Heart left ventricle (tissue), 16 donors: Measurements from ENCODE around the gene LCN1. TPM values are rescaled to one million over a fixed set of nuclear protein-coding genes. Genes with fewer than 3 reads are reported as not detected.

Experiments used
- ATAC-seq, 4 donors: fragments of 200-7000 bp; cut with Tn5 transposase; one replicate each; pipeline ENCODE4 v1.9.1; 2020 to 2022; ENCODE audit warnings: moderate library complexity in 4 of 4, mild to moderate bottlenecking in 3 of 4, moderate number of reproducible peaks in 1 of 4
- DNase-seq, 5 donors: peaks; one replicate each; pipeline ENCODE4 v3.0.0-alpha.2; 2020
- H3K27ac ChIP-seq, 12 donors: fragments of 200-600 bp; sonication (generic) in 4 of 12; one replicate each; pipeline versions ENCODE4 v1.5.0 to v1.8.0; 2016 to 2022; ENCODE audit warnings: mild to moderate bottlenecking in 2 of 12
- H3K27me3 ChIP-seq, 9 donors: fragments of 200-600 bp; sonication (generic) in 2 of 9; one replicate each; pipeline versions ENCODE4 v1.5.1 to v1.8.0; 2016 to 2022; ENCODE audit warnings: mild to moderate bottlenecking in 3 of 9
- H3K36me3 ChIP-seq, 9 donors: fragments of 200-600 bp; sonication (generic) in 2 of 9; one replicate each; pipeline versions ENCODE4 v1.5.0 to v1.8.0; 2018 to 2022; ENCODE audit warnings: mild to moderate bottlenecking in 2 of 9
- H3K4me1 ChIP-seq, 12 donors: fragments of 200-600 bp; sonication (generic) in 4 of 12; one replicate each; pipeline versions ENCODE4 v1.5.0 to v1.8.0; 2016 to 2022; ENCODE audit warnings: mild to moderate bottlenecking in 3 of 12
- H3K4me3 ChIP-seq, 12 donors: fragments of 200-600 bp; sonication (generic) in 4 of 12; one replicate each; pipeline versions ENCODE4 v1.5.0 to v1.8.0; 2017 to 2022; ENCODE audit warnings: mild to moderate bottlenecking in 9 of 12, moderate library complexity in 4 of 12
- H3K9me3 ChIP-seq, 12 donors: fragments of 200-600 bp; sonication (generic) in 4 of 12; one replicate each; pipeline versions ENCODE4 v1.5.0 to v1.8.0; 2016 to 2022; ENCODE audit warnings: mild to moderate bottlenecking in 1 of 12
- CTCF ChIP-seq, 12 donors: fragments of 200-600 bp; sonication (generic) in 4 of 12; IDR thresholded peaks; one replicate each; pipeline versions ENCODE4 v1.5.0 to v1.8.0; 2018 to 2022; ENCODE audit warnings: antibody characterized with exemption in 12 of 12, mild to moderate bottlenecking in 5 of 12
- POLR2A ChIP-seq, 2 donors: fragments of 450-650 bp; IDR thresholded peaks; one replicate each; pipeline ENCODE4 v1.6.1; 2017; ENCODE audit warnings: antibody characterized with exemption in 2 of 2, mild to moderate bottlenecking in 2 of 2, moderate library complexity in 2 of 2
- WGBS, 4 donors: extraction: QIAGEN DNeasy Blood & Tissue Kit in 2 of 4; methylation state at CpG; one replicate each; pipeline versions ENCODE4 v1.1.5 to v1.1.7; 2013 to 2018; 5-methylcytosine and 5-hydroxymethylcytosine counted together
- intact Hi-C, 10 donors: fragments of 100-400 bp; cut with DNase I; formaldehyde crosslinking; loops; one replicate each; pipeline versions ENCODE4 v1.11.1 to v1.14.2; 2022
- polyA plus RNA-seq, 2 donors: library from polyadenylated mRNA; stranded (reverse); fragments of 200-250 nt; gene quantifications; one replicate each; pipeline ENCODE4 v1.2.3, GENCODE V29; 2013
- total RNA-seq, 9 donors: library from RNA; depleted of rRNA in 2 of 9; stranded (reverse); fragments of >200 nt in 2 of 9; fragmentation: NEBNext Ultra II Directional in 3 of 9; extraction: Animal tissue kit (Norgen Biotek cat#: 25700) in 3 of 9; gene quantifications; one replicate each; pipeline versions ENCODE4 v1.1.0 to v1.2.4, GENCODE V29; 2016 to 2023
- donor health status: ischemic (EF 13 %, LVEDD 7.1; RV severe dilation, severe dysfunction).
- donor health status: healthy with polysubstance abuse.
- donor health status: DM: no; HTN: yes; CAD: no.
- donor health status: DM: no; HTN: no; CAD: no.
- donor health status: ischemic (EF 25% LVEDD 6.9; RV normal size, moderate dysfunction).
- donor health status: ischemic (EF 25% LVEDD 5.7; RV mildly dilated, moderate dysfunction).
- donor health status: healthy.
- donor health status: DM: yes; HTN: yes; CAD: no.
- donor health status: ischemic (EF 35%, LVEDD 5.7; RV mildly dilated, moderate dysfunction).
- donor health status: nonischemic (EF 11% LVEDD 7.7; RV severe dilation, severe dysfunction).
- donor health status: DM: yes; HTN: yes; CAD: no.
- donor health status: PGD.
- donor health status: ischemic (EF 29% LVEDD 5.4; RV normal size, mild dysfunction).
- donor health status: nonischemic (EF 23%, LVEDD 6.1; RV moderate dilation, normal function).

Gene LCN1
- total and polyA plus RNA-seq, 11 donors: 0.33 to 0.50 (median 0.37) TPM; not detected in 8

GRCh38 chr9:135508211-135508820, 12.9 kb upstream of the LCN1 start:
- intact Hi-C loops: no loop called here
- ATAC-seq (no peak), DNase-seq (peak in 1 of 5 donors; percentile 37)
- H3K4me3 ChIP-seq: no peak overlapping the region
- peaks cover 0 to 10% (median 0%) of the 10 kb centered on the region in 12 donors for H3K4me1 ChIP-seq
- H3K27ac ChIP-seq: no peak overlapping the region
- peaks cover 0 to 21% (median 10%) of the 10 kb centered on the region in 12 donors for H3K9me3 ChIP-seq
- 85 to 90% (median 86%) methylated on average over 8 to 9 of the region's 9 CpGs for WGBS, 4 donors
- peaks cover 0 to 22% (median 20%) of the 10 kb centered on the region in 9 donors for H3K36me3 ChIP-seq
- TF ChIP-seq POLR2A (IDR thresholded peaks at IDR 0.05): no peak
- no peak for TF ChIP-seq CTCF (IDR thresholded peaks at IDR 0.05)
- H3K27me3 ChIP-seq: no peaks in the 10 kb centered on the region

GRCh38 chr9:135509458-135509857, 11.8 kb upstream of the LCN1 start:
- no peak for ATAC-seq
- no peak overlapping the region for H3K4me3 ChIP-seq
- H3K36me3 ChIP-seq: peaks cover 0 to 11% (median 8%) of the 10 kb centered on the region in 9 donors
- no peak overlapping the region for H3K27ac ChIP-seq
- H3K9me3 ChIP-seq: peaks cover 0 to 21% (median 10%) of the 10 kb centered on the region in 12 donors
- 79 to 90% (median 89%) methylated on average over 2 of the region's 2 CpGs for WGBS, 4 donors
- intact Hi-C loops: no loop called here
- DNase-seq: no peak
- H3K4me1 ChIP-seq: peaks cover 0 to 8% (median 0%) of the 10 kb centered on the region in 12 donors
- TF ChIP-seq CTCF (IDR thresholded peaks at IDR 0.05): no peak
- TF ChIP-seq POLR2A (IDR thresholded peaks at IDR 0.05): no peak
- no peaks in the 10 kb centered on the region for H3K27me3 ChIP-seq

- Histone ChIP-seq H3K27ac (no peak overlapping the region), H3K4me1 (no peaks in the 10 kb centered on the region), H3K9me3 (peaks cover 0 to 21% (median 10%) of the 10 kb centered on the region in 12 donors), H3K27me3 (no peaks in the 10 kb centered on the region), H3K4me3 (no peak overlapping the region), H3K36me3 (no peaks in the 10 kb centered on the region)
- DNase-seq (peak in 1 of 5 donors; percentile 20), ATAC-seq (no peak)
- 81 to 92% (median 84%) methylated on average over 10 of the region's 10 CpGs for WGBS, 4 donors
- TF ChIP-seq POLR2A (IDR thresholded peaks at IDR 0.05): no peak
- TF ChIP-seq CTCF (IDR thresholded peaks at IDR 0.05): no peak
- intact Hi-C loops: no loop called here
Observed at GRCh38 chr9:135512241-135512603, 9.0 kb upstream of the LCN1 start.

GRCh38 chr9:135512904-135513303, 8.3 kb upstream of the LCN1 start:
- Histone ChIP-seq H3K9me3 (peaks cover 0 to 21% (median 10%) of the 10 kb centered on the region in 12 donors), H3K27me3 (no peaks in the 10 kb centered on the region), H3K4me3 (no peak overlapping the region), H3K27ac (no peak overlapping the region), H3K36me3 (no peaks in the 10 kb centered on the region), H3K4me1 (no peaks in the 10 kb centered on the region)
- WGBS, 4 donors: 56 to 72% (median 59%) methylated on average over 7 of the region's 7 CpGs
- TF ChIP-seq CTCF (IDR thresholded peaks at IDR 0.05): no peak
- no peak for TF ChIP-seq POLR2A (IDR thresholded peaks at IDR 0.05)
- peak in 2 of 4 donors; percentile 16 to 46 for ATAC-seq
- intact Hi-C loops: no loop called here
- DNase-seq: peak in 1 of 5 donors; percentile 4
